VCaP (cell line): ENCODE data around the gene VLDLR.

Experiments used
- H3K27ac ChIP-seq: fragments of 450-650 bp; 2 replicates; pipeline ENCODE4 v1.5.1; 2017
- TF ChIP-seq, protein P1 (sequence below): fragments of 450-650 bp; conservative IDR thresholded peaks from 2 replicates; pipeline ENCODE4 v1.5.1; 2017; ENCODE audit warnings: mild to moderate bottlenecking, moderate library complexity

The VLDLR gene

DNA sequence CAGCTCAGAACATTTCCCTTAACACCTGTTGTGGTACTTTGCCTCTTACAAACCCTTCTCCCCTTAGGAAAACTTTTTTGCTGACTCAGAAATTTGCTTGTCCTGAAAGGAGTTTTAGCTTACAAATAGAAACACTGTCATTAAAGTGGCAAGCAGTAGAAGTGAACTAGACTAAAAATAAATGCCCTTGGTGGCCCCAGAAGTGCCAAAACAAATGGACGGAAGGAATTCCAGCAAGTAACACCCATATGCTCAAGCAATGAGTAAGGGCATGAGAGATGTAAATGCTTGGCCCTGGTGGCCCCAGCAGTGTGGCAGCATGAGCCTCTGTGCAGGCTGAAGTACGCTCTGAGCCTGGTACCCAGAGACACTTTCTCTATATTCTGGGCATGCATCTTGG lies 8.6 kb downstream of the VLDLR start:
- TF ChIP-seq, protein P1, sequence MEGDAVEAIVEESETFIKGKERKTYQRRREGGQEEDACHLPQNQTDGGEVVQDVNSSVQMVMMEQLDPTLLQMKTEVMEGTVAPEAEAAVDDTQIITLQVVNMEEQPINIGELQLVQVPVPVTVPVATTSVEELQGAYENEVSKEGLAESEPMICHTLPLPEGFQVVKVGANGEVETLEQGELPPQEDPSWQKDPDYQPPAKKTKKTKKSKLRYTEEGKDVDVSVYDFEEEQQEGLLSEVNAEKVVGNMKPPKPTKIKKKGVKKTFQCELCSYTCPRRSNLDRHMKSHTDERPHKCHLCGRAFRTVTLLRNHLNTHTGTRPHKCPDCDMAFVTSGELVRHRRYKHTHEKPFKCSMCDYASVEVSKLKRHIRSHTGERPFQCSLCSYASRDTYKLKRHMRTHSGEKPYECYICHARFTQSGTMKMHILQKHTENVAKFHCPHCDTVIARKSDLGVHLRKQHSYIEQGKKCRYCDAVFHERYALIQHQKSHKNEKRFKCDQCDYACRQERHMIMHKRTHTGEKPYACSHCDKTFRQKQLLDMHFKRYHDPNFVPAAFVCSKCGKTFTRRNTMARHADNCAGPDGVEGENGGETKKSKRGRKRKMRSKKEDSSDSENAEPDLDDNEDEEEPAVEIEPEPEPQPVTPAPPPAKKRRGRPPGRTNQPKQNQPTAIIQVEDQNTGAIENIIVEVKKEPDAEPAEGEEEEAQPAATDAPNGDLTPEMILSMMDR: no peak

DNA sequence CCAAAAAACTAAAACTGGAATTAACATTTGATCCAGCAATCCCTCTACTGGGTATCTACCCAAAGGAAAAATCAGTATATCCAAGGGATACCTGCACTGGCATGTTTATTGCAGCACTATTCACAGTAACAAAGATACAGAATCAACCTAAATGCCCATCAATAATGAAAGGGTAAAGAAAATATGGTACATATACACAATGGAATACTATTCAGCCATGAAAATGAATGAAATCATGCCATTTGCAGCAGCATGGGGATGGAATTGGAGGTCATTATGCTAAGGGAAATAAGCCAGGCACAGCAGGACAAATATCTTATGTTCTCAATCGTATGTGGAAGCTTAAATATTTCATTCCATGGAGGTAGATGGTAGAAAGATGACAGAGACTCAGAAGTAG lies 9.7 kb downstream of the VLDLR start:
- no peak overlapping the region for H3K27ac ChIP-seq
- TF ChIP-seq, protein P1: no peak

More for the DNA sequence above, 8.6 kb downstream of the VLDLR start:
- no peak overlapping the region for H3K27ac ChIP-seq

DNA sequence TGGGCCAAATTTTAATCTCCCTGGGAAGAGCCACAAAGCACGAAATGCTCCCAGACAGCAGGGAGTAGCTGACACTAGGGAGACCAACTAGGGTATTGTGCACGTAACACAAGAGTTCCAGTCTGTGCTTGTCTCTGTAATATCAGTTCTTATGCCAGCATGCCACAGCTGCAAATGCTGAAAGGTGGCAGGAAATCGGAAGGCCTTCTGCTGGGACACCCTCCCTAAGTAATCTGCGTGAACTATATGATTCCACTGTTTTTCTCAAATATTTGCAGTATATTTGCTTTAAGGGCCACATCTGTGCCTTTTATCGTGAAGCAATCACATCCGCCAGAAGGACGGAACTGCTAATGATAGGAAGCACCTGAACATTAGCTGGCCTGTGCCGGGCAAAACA lies 12.6 kb downstream of the VLDLR start:
- TF ChIP-seq, protein P1: no peak
- no peak overlapping the region for H3K27ac ChIP-seq

DNA sequence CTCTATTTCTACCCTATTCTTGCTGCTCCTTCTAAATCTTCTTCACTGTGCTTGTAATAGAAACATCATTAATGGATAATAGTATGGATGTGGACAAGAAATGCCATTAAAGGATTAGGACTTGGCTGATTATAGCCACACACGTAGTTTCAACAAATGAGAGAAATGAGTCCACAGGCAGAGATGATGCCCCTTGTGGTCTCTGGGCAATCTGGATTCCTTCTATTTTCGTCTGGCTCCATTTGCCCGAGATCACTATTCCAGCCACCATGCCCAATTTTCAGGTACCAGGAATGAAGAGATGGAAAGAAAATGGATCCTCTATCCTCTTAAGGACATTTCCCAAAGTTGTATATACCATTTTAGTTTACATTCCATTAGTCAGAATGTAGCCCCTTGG lies 13.2 kb downstream of the VLDLR start:
- no peak overlapping the region for H3K27ac ChIP-seq
- TF ChIP-seq, protein P1: no peak

DNA sequence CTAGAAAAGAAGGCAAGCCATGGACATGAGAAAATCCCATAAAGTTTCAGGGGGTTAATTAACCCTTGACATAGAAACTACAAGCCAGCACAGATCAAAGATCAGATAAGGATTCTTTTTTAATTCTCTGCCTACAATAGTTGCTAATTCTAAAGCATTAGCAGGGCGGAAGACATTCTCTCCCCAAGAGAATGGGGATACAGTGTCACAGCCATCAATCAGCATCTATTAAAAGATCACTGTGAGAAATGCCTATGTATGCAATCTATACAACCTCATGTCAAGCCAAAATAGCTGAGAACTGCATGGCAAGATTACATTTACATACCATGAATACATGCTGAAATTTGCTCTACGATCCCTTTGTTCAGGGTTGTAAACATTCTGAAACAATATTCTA lies 14.3 kb downstream of the VLDLR start:
- no peak overlapping the region for H3K27ac ChIP-seq

DNA sequence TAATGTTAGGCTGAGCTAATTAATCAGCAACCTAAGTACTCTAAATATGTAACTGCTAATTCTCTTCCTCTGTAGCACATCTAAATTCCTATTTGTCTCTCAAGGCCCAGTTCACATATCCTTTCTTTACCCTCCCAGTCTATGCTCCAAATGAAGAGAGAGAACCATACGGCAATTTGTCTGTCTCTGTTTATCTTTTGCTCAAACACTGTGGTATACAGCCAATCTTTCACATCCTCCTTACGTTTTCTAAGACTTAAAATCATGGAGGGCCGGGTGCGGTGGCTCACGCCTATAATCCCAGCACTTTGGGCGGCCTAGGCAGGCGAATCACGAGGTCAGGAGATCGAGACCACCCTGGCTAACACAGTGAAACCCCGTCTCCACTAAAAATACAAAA lies 15.8 kb downstream of the VLDLR start:
- TF ChIP-seq, protein P1: no peak
- H3K27ac ChIP-seq: no peak overlapping the region

More for the DNA sequence above, 14.3 kb downstream of the VLDLR start:
- TF ChIP-seq, protein P1: no peak

DNA sequence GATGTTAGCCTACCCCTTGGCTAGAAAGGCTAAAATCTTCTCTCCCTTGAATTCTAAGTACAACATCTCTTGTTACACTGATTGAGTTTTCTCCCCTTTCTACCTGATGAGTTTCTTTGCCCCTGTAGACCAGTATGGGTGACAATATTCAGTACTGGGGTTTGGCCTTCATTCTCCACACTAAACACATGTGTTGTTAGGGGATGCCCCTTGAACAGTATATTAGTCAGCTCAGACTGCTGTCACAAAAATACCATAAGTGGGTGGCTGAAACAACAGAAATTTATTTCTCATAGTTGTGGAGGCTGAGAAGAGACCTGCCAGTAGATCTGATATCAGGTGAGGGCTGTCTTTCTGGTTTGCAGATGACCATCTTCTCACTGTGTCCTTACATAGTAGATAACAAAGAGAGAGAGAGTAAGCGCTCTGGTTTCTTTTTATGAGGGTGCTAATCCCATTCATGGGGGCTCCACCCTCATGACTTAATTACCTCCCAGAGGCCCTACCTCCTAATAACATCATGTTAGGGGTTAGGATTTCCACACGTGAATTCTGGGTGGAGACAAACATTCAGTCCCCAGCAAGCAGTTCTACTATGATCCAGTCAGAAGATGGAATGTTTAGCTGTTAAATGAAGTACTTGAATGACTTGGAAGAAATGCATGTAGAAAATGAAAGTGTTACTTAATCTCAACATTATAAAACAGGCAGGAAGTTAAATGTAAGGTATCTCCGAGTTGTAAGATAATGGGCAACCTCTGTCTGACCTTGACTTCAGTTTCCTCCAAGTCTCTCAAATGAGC lies 17.5 kb downstream of the VLDLR start:
- no peak overlapping the region for H3K27ac ChIP-seq
- TF ChIP-seq, protein P1: no peak
